ENCODE data around the gene FDXR. TPM values are rescaled to one million over a fixed set of nuclear protein-coding genes. Genes with fewer than 3 reads are reported as not detected.

Gene FDXR
- total and polyA plus RNA-seq, 9 of the 15 experiments (the other 6 are each of a cell fraction or from before 2014, with no cell fraction given) = 0.89 to 70.7 (median 30.9) TPM

GRCh38 chr17:74875977-74876593, 3.3 kb upstream of the FDXR start (continued):
- TF ChIP-seq PBX2 (CRISPR knock-in tag; IDR thresholded peaks at IDR 0.05; ENCODE audit: low read depth) (no peak), PBX2 (tag; conservative IDR thresholded peaks at IDR 0.05; ENCODE audit: low read depth) (peak; percentile 73), EHMT2 (IDR thresholded peaks at IDR 0.05) (peak; percentile 75), ZNF395 (CRISPR knock-in tag; IDR thresholded peaks at IDR 0.05) (peak; percentile 95), CXXC5 (CRISPR knock-in tag; IDR thresholded peaks at IDR 0.05) (peak; percentile 82), ZNF134 (CRISPR knock-in tag; conservative IDR thresholded peaks at IDR 0.05) (0 out of 2 replicates have a peak, but pooled peaks have one; percentile 24), PHF20 (IDR thresholded peaks at IDR 0.05; ENCODE audit: partially characterized antibody) (no peak), ARNT (IDR thresholded peaks at IDR 0.05) (0 out of 4 replicates have a peak, but pooled peaks of 1 of the 2 experiments have one; percentile 55), MAFK (IDR thresholded peaks at IDR 0.05; ENCODE audit: low read length) (peak; percentile 77), FOXA1 (IDR thresholded peaks at IDR 0.05; ENCODE audit: borderline replicate concordance) (no peak), TCF15 (CRISPR knock-in tag; IDR thresholded peaks at IDR 0.05) (peak; percentile 39; the same call in 1 of the 2 replicates), FOSL1 (tag; conservative IDR thresholded peaks at IDR 0.05) (0 out of 2 replicates have a peak, but pooled peaks have one; percentile 11), GTF2F1 (IDR thresholded peaks at IDR 0.05; ENCODE audit: low read depth, low read length) (0 out of 2 replicates have a peak, but pooled peaks have one; percentile 25), DIDO1 (tag; IDR thresholded peaks at IDR 0.05; ENCODE audit: low read depth) (peak; percentile 6; the same call in 1 of the 2 replicates), ZNF165 (CRISPR knock-in tag; IDR thresholded peaks at IDR 0.05; ENCODE audit: borderline replicate concordance) (no peak), PTBP1 (IDR thresholded peaks at IDR 0.05; ENCODE audit: low read depth, low read length) (no peak), SMARCA4 (IDR thresholded peaks at IDR 0.05) (peak; percentile 79; the same call in 1 of the 2 replicates), SMARCB1 (IDR thresholded peaks at IDR 0.05; ENCODE audit: insufficient read length, low read depth) (no peak), ETV6 (IDR thresholded peaks at IDR 0.05; ENCODE audit: borderline replicate concordance in 1 of 2, low read depth in 2 of 2, low read length in 1 of 2) (no peak), ETV6 (CRISPR knock-in tag; IDR thresholded peaks at IDR 0.05; ENCODE audit: borderline replicate concordance) (no peak), TAF7 (tag; IDR thresholded peaks at IDR 0.05) (peak; percentile 63; the same call in 1 of the 2 replicates), POLR2H (tag; IDR thresholded peaks at IDR 0.05; ENCODE audit: low read depth) (no peak), PHF8 (IDR thresholded peaks at IDR 0.05; ENCODE audit: borderline replicate concordance, low read length) (peak; percentile 27; the same call in 1 of the 2 replicates), MAZ (CRISPR knock-in tag; conservative IDR thresholded peaks at IDR 0.05 in 1 of 2, IDR thresholded peaks at IDR 0.05 in 1 of 2) (0 out of 4 replicates have a peak, but pooled peaks of 1 of the 2 experiments have one; percentile 53), LCOR (CRISPR knock-in tag; IDR thresholded peaks at IDR 0.05) (no peak), MECOM (CRISPR knock-in tag; IDR thresholded peaks at IDR 0.05) (peak; percentile 57; the same call in 1 of the 2 replicates)
